Measurements from ENCODE around the gene WDR4. TPM values are rescaled to one million over a fixed set of nuclear protein-coding genes. Genes with fewer than 3 reads are reported as not detected.

The WDR4 gene
- polyA plus RNA-seq, 2 of the 4 experiments (the other 2 are of a cell fraction) = 25.2 to 35.0 TPM

DNA sequence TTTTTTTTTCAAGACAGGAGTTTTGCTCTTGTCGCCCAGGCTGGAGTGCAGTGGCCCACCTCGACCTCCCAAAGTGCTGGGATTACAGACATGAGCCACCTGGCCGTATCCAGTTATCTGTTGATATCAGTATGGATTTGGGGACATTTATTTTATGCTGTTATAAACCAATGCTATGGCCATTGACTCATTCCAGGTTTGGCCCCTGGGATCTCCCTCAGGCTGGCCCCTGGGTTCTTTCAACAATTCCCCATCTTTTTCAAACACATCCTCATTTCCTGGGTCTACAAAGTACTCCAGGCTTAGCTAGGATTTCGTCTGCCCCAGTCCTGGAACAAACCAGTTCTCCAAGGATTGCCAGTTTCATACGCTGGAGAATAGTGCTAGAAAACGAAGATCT lies 44.1 kb downstream of the WDR4 start:
- TF ChIP-seq, protein P1, sequence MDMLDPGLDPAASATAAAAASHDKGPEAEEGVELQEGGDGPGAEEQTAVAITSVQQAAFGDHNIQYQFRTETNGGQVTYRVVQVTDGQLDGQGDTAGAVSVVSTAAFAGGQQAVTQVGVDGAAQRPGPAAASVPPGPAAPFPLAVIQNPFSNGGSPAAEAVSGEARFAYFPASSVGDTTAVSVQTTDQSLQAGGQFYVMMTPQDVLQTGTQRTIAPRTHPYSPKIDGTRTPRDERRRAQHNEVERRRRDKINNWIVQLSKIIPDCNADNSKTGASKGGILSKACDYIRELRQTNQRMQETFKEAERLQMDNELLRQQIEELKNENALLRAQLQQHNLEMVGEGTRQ (IDR thresholded peaks at IDR 0.05) = no peak
- TF ChIP-seq NFE2L2 (conservative IDR thresholded peaks at IDR 0.05; ENCODE audit: low read length) (no peak), KDM1A (IDR thresholded peaks at IDR 0.05; ENCODE audit: low read depth) (no peak), NPAS2 (CRISPR knock-in tag; IDR thresholded peaks at IDR 0.05; ENCODE audit: borderline replicate concordance) (no peak), MAZ (IDR thresholded peaks at IDR 0.05; ENCODE audit: borderline replicate concordance, low read depth, low read length) (no peak), EP300 (IDR thresholded peaks at IDR 0.05) (no peak), FOSB (CRISPR knock-in tag; IDR thresholded peaks at IDR 0.05) (no peak), JUNB (IDR thresholded peaks at IDR 0.05) (no peak), RFX5 (IDR thresholded peaks at IDR 0.05) (no peak), RARB (CRISPR knock-in tag; IDR thresholded peaks at IDR 0.05) (no peak), RAD21 (conservative IDR thresholded peaks at IDR 0.05 in 1 of 2, IDR thresholded peaks at IDR 0.05 in 1 of 2) (no peak), SMC3 (IDR thresholded peaks at IDR 0.05) (no peak), ZNF302 (CRISPR knock-in tag; IDR thresholded peaks at IDR 0.05) (no peak), HDAC2 (IDR thresholded peaks at IDR 0.05) (no peak), EHF (CRISPR knock-in tag; IDR thresholded peaks at IDR 0.05) (no peak), TFCP2L1 (CRISPR knock-in tag; IDR thresholded peaks at IDR 0.05) (no peak)
- TF ChIP-seq, protein P2, sequence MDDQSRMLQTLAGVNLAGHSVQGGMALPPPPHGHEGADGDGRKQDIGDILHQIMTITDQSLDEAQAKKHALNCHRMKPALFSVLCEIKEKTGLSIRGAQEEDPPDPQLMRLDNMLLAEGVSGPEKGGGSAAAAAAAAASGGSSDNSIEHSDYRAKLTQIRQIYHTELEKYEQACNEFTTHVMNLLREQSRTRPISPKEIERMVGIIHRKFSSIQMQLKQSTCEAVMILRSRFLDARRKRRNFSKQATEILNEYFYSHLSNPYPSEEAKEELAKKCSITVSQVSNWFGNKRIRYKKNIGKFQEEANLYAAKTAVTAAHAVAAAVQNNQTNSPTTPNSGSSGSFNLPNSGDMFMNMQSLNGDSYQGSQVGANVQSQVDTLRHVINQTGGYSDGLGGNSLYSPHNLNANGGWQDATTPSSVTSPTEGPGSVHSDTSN (IDR thresholded peaks at IDR 0.05) = no peak
- POLR2A ChIA-PET = no interaction called here
- 78% methylated on average over 6 of the region's 6 CpGs for WGBS (ENCODE audit: missing lambda C conversion rate)
- H3K9me3 ChIP-seq = no peaks in the 10 kb centered on the region
- H3K4me1 ChIP-seq = no peaks in the 10 kb centered on the region
- no peak overlapping the region for H3K4me3 ChIP-seq
- FAIRE-seq (no peak), DNase-seq (ENCODE audit: low read depth in 1 of 2, low spot score in 1 of 2) (no peak), ATAC-seq (no peak)
- no peak overlapping the region for H3K4me2 ChIP-seq
- CTCF ChIA-PET = no interaction called here
- no peak overlapping the region for H3K27ac ChIP-seq

DNA sequence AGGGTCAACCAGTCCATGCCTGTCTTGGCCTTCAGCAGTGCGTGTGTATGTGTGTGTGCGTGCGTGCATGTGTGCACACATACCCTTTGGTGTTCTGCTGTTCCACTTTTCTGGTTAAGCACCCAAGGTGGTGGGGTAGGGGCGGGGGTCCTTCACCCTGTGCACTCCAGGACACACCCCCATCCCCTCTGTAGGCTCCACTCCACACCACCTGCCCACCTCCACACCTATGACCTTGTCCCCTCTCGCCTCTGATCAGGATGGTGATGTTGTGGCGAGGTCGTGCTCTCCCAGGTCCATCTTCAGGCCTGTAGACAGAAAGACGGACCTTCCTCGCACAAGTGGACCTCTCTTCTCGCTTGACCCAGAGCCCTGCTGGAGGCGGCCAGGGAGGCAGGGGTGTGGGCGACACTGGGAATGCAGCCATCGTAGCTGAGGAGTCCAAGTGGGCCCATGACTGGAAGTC lies 44.6 kb downstream of the WDR4 start:
- no peak overlapping the region for H3K4me3 ChIP-seq
- no peak for DNase-seq (ENCODE audit: low read depth in 1 of 2, low spot score in 1 of 2)
- H3K4me2 ChIP-seq = no peak overlapping the region
- TF ChIP-seq RARB (CRISPR knock-in tag; IDR thresholded peaks at IDR 0.05) = no peak
- TF ChIP-seq, protein P3, sequence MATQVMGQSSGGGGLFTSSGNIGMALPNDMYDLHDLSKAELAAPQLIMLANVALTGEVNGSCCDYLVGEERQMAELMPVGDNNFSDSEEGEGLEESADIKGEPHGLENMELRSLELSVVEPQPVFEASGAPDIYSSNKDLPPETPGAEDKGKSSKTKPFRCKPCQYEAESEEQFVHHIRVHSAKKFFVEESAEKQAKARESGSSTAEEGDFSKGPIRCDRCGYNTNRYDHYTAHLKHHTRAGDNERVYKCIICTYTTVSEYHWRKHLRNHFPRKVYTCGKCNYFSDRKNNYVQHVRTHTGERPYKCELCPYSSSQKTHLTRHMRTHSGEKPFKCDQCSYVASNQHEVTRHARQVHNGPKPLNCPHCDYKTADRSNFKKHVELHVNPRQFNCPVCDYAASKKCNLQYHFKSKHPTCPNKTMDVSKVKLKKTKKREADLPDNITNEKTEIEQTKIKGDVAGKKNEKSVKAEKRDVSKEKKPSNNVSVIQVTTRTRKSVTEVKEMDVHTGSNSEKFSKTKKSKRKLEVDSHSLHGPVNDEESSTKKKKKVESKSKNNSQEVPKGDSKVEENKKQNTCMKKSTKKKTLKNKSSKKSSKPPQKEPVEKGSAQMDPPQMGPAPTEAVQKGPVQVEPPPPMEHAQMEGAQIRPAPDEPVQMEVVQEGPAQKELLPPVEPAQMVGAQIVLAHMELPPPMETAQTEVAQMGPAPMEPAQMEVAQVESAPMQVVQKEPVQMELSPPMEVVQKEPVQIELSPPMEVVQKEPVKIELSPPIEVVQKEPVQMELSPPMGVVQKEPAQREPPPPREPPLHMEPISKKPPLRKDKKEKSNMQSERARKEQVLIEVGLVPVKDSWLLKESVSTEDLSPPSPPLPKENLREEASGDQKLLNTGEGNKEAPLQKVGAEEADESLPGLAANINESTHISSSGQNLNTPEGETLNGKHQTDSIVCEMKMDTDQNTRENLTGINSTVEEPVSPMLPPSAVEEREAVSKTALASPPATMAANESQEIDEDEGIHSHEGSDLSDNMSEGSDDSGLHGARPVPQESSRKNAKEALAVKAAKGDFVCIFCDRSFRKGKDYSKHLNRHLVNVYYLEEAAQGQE (IDR thresholded peaks at IDR 0.05) = no peak
- TF ChIP-seq TFCP2L1 (CRISPR knock-in tag; IDR thresholded peaks at IDR 0.05) = no peak
- TF ChIP-seq FOSL2 (IDR thresholded peaks at IDR 0.05) = no peak
- no peak for TF ChIP-seq FOSL2 (CRISPR knock-in tag; IDR thresholded peaks at IDR 0.05)
- TF ChIP-seq POLR2AphosphoS2 (conservative IDR thresholded peaks at IDR 0.05; ENCODE audit: low read length) = no peak
- no peak for TF ChIP-seq RAD21 (conservative IDR thresholded peaks at IDR 0.05 in 1 of 2, IDR thresholded peaks at IDR 0.05 in 1 of 2)
- no peak for TF ChIP-seq POLR2A (IDR thresholded peaks at IDR 0.05; ENCODE audit: low read length)
- TF ChIP-seq, protein P4, sequence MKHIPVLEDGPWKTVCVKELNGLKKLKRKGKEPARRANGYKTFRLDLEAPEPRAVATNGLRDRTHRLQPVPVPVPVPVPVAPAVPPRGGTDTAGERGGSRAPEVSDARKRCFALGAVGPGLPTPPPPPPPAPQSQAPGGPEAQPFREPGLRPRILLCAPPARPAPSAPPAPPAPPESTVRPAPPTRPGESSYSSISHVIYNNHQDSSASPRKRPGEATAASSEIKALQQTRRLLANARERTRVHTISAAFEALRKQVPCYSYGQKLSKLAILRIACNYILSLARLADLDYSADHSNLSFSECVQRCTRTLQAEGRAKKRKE (CRISPR knock-in tag; IDR thresholded peaks at IDR 0.05; ENCODE audit: low read depth) = no peak
- no peak for TF ChIP-seq HOXB13 (CRISPR knock-in tag; IDR thresholded peaks at IDR 0.05; ENCODE audit: low read depth)
- TF ChIP-seq JUN (IDR thresholded peaks at IDR 0.05) = no peak
- TF ChIP-seq CBX8 (IDR thresholded peaks at IDR 0.05) = no peak
- TF ChIP-seq MYC (IDR thresholded peaks at IDR 0.05; ENCODE audit: borderline replicate concordance, low read length) = no peak
- 87% methylated on average over 11 of the region's 13 CpGs for WGBS (ENCODE audit: missing lambda C conversion rate)
- no peak overlapping the region for H3K27ac ChIP-seq
- FAIRE-seq = no peak
- no peaks in the 10 kb centered on the region for H3K4me1 ChIP-seq
- ChIA-PET POLR2A (no interaction called here), CTCF (no interaction called here)
- peaks cover 3% of the 10 kb centered on the region; the same call in 1 of the 3 replicates for H3K9me3 ChIP-seq
- ATAC-seq = 0 out of 6 replicates have a peak, but pooled peaks of 1 of the 2 experiments have one; percentile 4

Data from A549 (cell line).